HepG2 (cell line): ENCODE data around the gene METTL26. TPM values are rescaled to one million over a fixed set of nuclear protein-coding genes. Genes with fewer than 3 reads are reported as not detected.
A peak's percentile ranks its signal among the peaks of the same experiment; 100 is the strongest.

ENCODE experiments used
- ATAC-seq: fragments of 200-7000 bp; cut with Tn5 transposase; 3 replicates; pipeline ENCODE4 v1.9.1; 2020; ENCODE audit warnings: mild to moderate bottlenecking, moderate library complexity
- BruUV-seq: library from RNA; stranded (reverse); fragments of 400-500 nt; replicated peaks from 2 replicates; lab custom pipeline; 2021; lab: Mats Ljungman, UMichigan
- CTCF ChIA-PET: fragments of 300-600 bp; formaldehyde crosslinking; extraction: SDS; loops from one replicate; lab custom pipeline; 2021; ENCODE audit warnings: low total read pairs, inconsistent platforms, low intra/inter-chr PET ratio; lab: Yijun Ruan, JAX
- POLR2A ChIA-PET: fragments of 350-600 bp; sonication (Branson Sonifier 250); formaldehyde crosslinking; loops from one replicate; lab custom pipeline; 2020; ENCODE audit warnings: antibody characterized with exemption, inconsistent platforms; lab: Yijun Ruan, JAX
- DNase-seq: peaks from one replicate; pipeline ENCODE4 v3.0.0-alpha.2; 2015; ENCODE audit warnings: low spot score
- FAIRE-seq: peaks from 3 replicates; lab custom pipeline; 2011; peaks lifted over from hg19 to GRCh38; lab: Jason Lieb, UNC
- H2AFZ ChIP-seq: one replicate; pipeline ENCODE4 v1.6.1; 2011; ENCODE audit warnings: low read length, inconsistent platforms
- H3K27ac ChIP-seq: fragments of 300-600 bp; 3 replicates; pipeline ENCODE4 v1.8.0; 2011; ENCODE audit warnings: mixed run types, mild to moderate bottlenecking, mixed read lengths, low read length, inconsistent platforms; ENCODE audit not compliant: insufficient read depth; ENCODE audit errors: extremely low read length
- H3K27me3 ChIP-seq, 2 experiments: fragments of 200-600 bp in 1 of 2; 2 replicates in 1 of 2; 3 replicates in 1 of 2; pipeline versions ENCODE4 v1.6.0 to v1.8.0; 2011; ENCODE audit warnings: low read length in 2 of 2, mild to moderate bottlenecking in 2 of 2, moderate library complexity in 2 of 2, inconsistent platforms in 1 of 2; ENCODE audit not compliant: insufficient read depth in 2 of 2, control insufficient read depth in 1 of 2
- H3K36me3 ChIP-seq, 2 experiments: fragments of 200-600 bp in 1 of 2; replicated peaks in 1 of 2; 2 replicates in 1 of 2; 3 replicates in 1 of 2; pipeline versions ENCODE4 v1.5.1 to v1.8.0; 2011; ENCODE audit warnings: low read length in 2 of 2, inconsistent platforms in 1 of 2; ENCODE audit not compliant: insufficient read depth in 2 of 2, control insufficient read depth in 1 of 2
- H3K4me1 ChIP-seq: 2 replicates; pipeline ENCODE4 v1.5.1; 2012; ENCODE audit warnings: low read length, inconsistent platforms; ENCODE audit not compliant: insufficient read depth
- H3K4me2 ChIP-seq: 2 replicates; pipeline ENCODE4 v1.6.0; 2011; ENCODE audit warnings: low read depth, low read length, inconsistent platforms
- H3K4me3 ChIP-seq, 3 experiments: fragments of 200-600 bp in 1 of 3; sonication (generic), shearing (Covaris generic) in 1 of 3; replicated peaks in 1 of 3; 2 replicates each; pipeline ENCODE4 v1.5.1; 2011 to 2016; ENCODE audit warnings: low read length in 3 of 3, inconsistent platforms in 2 of 3, low read depth in 2 of 3, mild to moderate bottlenecking in 2 of 3, control low read depth in 1 of 3, mixed read lengths in 1 of 3; ENCODE audit not compliant: insufficient read depth in 1 of 3
- H3K79me2 ChIP-seq: one replicate; pipeline ENCODE4 v1.6.1; 2011; ENCODE audit warnings: low read length, inconsistent platforms; ENCODE audit not compliant: insufficient read depth
- H3K9ac ChIP-seq: 2 replicates; pipeline ENCODE4 v1.6.0; 2011; ENCODE audit warnings: mild to moderate bottlenecking, low read depth, low read length, inconsistent platforms; ENCODE audit not compliant: insufficient read depth
- H3K9me3 ChIP-seq: 2 replicates; pipeline ENCODE4 v1.5.1; 2012; ENCODE audit warnings: mild to moderate bottlenecking, low read length
- H4K20me1 ChIP-seq: 2 replicates; pipeline ENCODE4 v1.6.0; 2011; ENCODE audit warnings: inconsistent platforms, mild to moderate bottlenecking, low read length, moderate library complexity; ENCODE audit not compliant: insufficient read depth
- ZBTB8A ChIP-seq: sonication (generic); formaldehyde crosslinking; IDR thresholded peaks from 2 replicates; pipeline ENCODE4 v1.4.0; 2020; ENCODE audit warnings: mild to moderate bottlenecking, low read depth, missing genetic modification reagents, borderline replicate concordance
- ZC3H13 ChIP-seq: sonication (generic); formaldehyde crosslinking; IDR thresholded peaks from 2 replicates; pipeline ENCODE4 v1.8.1; 2023; ENCODE audit warnings: mild to moderate bottlenecking, missing genetic modification reagents, moderate library complexity
- ZNF382 ChIP-seq: sonication (generic); formaldehyde crosslinking; IDR thresholded peaks from 2 replicates; pipeline ENCODE4 v1.5.0; 2020; ENCODE audit warnings: missing genetic modification reagents, mild to moderate bottlenecking, borderline replicate concordance
- WGBS: methylation state at CpG from one replicate; pipeline ENCODE4 v1.1.6; 2017; ENCODE audit warnings: low lambda C conversion rate; 5-methylcytosine and 5-hydroxymethylcytosine counted together
- in situ Hi-C: cut with HindIII; loops from 2 replicates; pipeline ENCODE4 v1.10.0; 2017; ENCODE audit warnings: low pct_unique_long_range_greater_than_20kb; ENCODE audit not compliant: extremely low pct_ligation_motif_present
- intact Hi-C: fragments of 100-400 bp; cut with micrococcal nuclease; formaldehyde crosslinking; loops from one replicate; pipeline ENCODE4 v1.10.0; 2022; ENCODE audit not compliant: unreplicated experiment
- polyA plus RNA-seq, 8 experiments: library from polyadenylated mRNA; depleted of rRNA in 3 of 8; stranded (reverse) in 7 of 8; unstranded in 1 of 8; fragments of >200 nt; fragmentation: Illumina TruSeq in 4 of 8; extraction: Trizol in 4 of 8; gene quantifications; 2 replicates each; pipeline versions ENCODE4 v1.2.1 to v1.2.3, GENCODE V29; 2011 to 2016; ENCODE audit warnings: low read depth in 4 of 8, missing spikeins in 1 of 8, mixed read lengths in 1 of 8; ENCODE audit not compliant: insufficient read depth in 1 of 8
- total RNA-seq, 5 experiments: library from RNA; depleted of rRNA; stranded (reverse); fragments of >200 nt; fragmentation: Illumina TruSeq; extraction: Trizol; gene quantifications; 2 replicates each; pipeline ENCODE4 v1.2.3, GENCODE V29; 2016; ENCODE audit warnings: low read depth in 1 of 5
- TF ChIP-seq, protein P1 (sequence below), 2 experiments: sonication (generic) in 1 of 2; formaldehyde crosslinking in 1 of 2; IDR thresholded peaks; 2 replicates each; pipeline versions ENCODE4 v1.4.0 to v1.6.1; 2016 to 2020; ENCODE audit warnings: borderline replicate concordance in 1 of 2, low read depth in 1 of 2, mild to moderate bottlenecking in 1 of 2, missing genetic modification reagents in 1 of 2
- TF ChIP-seq, protein P2 (sequence below): sonication (generic); formaldehyde crosslinking; IDR thresholded peaks from 2 replicates; pipeline ENCODE4 v1.4.0; 2020; ENCODE audit warnings: missing genetic modification reagents; ENCODE audit errors: not compliant biosample characterization
- TF ChIP-seq, protein P3 (sequence below): sonication (generic); formaldehyde crosslinking; IDR thresholded peaks from 2 replicates; pipeline ENCODE4 v1.8.1; 2022; ENCODE audit warnings: low read depth, mild to moderate bottlenecking, missing genetic modification reagents
- TF ChIP-seq, protein P4 (sequence below): sonication (generic); formaldehyde crosslinking; IDR thresholded peaks from 2 replicates; pipeline ENCODE4 v1.4.0; 2020; ENCODE audit warnings: missing genetic modification reagents

Gene METTL26
- total and polyA plus RNA-seq, 2 of the 13 experiments (the other 11 are each of a cell fraction or from before 2014, with no cell fraction given), result 65.5 to 70.1 TPM

DNA sequence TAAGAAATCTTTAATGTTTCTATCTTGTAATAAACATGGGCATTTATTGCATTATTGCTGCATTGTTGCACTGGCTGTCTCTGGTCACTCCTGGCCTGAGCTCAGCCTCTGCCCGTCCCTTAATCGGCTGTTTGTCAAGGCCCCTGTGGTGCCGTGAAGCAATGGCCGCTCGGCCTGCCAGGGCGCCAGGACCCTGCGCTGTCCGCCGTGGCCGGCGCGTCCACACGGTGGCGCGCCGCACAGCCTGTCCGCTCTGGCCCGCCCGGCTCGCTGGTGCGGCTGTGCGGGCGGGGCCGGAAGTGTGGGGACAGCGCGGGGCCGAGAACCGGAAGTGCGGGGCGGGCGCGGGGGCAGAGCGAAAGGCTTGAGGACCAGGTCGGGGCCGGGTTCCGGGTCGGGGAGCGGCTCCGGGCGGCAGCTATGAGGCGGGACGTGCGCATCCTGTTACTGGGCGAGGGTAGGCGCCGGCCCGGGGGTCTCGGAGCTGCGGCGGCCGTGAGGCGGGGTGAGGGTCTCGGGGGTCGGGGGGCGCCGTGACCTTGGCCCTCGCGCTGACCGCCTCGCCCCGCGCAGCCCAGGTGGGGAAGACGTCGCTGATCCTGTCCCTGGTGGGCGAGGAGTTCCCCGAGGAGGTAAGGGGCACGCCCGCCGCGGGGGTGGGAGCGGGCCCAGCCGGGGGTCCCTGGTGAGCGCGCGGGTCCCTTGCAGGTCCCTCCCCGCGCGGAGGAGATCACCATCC lies 31.8 kb upstream of the METTL26 start, which contains the start of gene RHOT2 (continued):
- TF ChIP-seq, protein P1, sequence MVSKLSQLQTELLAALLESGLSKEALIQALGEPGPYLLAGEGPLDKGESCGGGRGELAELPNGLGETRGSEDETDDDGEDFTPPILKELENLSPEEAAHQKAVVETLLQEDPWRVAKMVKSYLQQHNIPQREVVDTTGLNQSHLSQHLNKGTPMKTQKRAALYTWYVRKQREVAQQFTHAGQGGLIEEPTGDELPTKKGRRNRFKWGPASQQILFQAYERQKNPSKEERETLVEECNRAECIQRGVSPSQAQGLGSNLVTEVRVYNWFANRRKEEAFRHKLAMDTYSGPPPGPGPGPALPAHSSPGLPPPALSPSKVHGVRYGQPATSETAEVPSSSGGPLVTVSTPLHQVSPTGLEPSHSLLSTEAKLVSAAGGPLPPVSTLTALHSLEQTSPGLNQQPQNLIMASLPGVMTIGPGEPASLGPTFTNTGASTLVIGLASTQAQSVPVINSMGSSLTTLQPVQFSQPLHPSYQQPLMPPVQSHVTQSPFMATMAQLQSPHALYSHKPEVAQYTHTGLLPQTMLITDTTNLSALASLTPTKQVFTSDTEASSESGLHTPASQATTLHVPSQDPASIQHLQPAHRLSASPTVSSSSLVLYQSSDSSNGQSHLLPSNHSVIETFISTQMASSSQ (IDR thresholded peaks at IDR 0.05; ENCODE audit: low read depth), result no peak
- TF ChIP-seq, protein P1 (CRISPR knock-in tag; IDR thresholded peaks at IDR 0.05; ENCODE audit: borderline replicate concordance), result peak; percentile 72
- TF ChIP-seq ZC3H13 (CRISPR knock-in tag), result peak; percentile 65
- TF ChIP-seq, protein P2, sequence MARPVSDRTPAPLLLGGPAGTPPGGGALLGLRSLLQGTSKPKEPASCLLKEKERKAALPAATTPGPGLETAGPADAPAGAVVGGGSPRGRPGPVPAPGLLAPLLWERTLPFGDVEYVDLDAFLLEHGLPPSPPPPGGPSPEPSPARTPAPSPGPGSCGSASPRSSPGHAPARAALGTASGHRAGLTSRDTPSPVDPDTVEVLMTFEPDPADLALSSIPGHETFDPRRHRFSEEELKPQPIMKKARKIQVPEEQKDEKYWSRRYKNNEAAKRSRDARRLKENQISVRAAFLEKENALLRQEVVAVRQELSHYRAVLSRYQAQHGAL (CRISPR knock-in tag), result no peak

DNA sequence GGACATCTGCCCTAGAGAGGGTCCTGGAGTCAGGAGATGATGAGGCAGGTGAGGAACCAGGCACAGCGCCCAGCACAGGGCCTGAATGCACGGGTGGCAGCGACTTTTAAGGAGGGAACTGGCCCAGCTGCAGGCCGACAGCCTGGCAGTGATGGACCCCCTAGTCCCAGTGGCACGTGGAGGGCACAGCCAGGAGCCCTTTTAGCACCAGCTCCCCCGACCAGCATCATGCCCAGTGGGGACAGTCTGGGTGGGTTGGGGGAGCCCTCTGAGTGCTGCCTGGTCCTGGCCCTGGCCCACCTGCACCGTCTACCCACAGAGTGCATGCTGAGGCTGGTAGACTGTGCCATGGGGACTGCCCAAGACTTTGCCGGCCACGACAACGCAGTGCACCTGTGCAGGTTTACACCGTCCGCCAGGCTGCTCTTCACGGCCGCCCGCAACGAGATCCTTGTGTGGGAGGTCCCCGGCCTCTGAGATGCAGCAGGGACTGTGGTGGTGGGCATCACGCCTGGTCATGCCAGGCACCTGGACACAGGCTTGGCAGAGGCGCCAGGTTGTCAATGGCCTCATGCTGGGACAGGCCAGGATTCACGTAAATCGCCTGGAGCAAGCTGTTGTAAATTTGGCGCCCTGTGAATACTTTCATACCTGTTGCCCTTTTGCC lies 31.1 kb upstream of the METTL26 start:
- no peak for DNase-seq
- Histone ChIP-seq H3K36me3 (peaks cover 10 to 27% of the 10 kb centered on the region in 2 experiments; a peak in 4 of 5 replicates), H2AFZ (peak overlapping the region; percentile 83), H3K4me2 (peak overlapping the region; percentile 92), H3K9ac (peak overlapping the region; percentile 59), H3K27me3 (no peaks in the 10 kb centered on the region), H3K9me3 (no peaks in the 10 kb centered on the region), H4K20me1 (no peaks in the 10 kb centered on the region), H3K27ac (peak overlapping the region; percentile 58), H3K4me1 (peaks cover 18% of the 10 kb centered on the region), H3K4me3 (peak overlapping the region in 1 of 3 experiments; percentile 87; a peak in 1 of 6 replicates), H3K79me2 (peaks cover 17% of the 10 kb centered on the region)
- ChIA-PET POLR2A (interaction anchor here (0.7 to 2.0 kb wide), 9 partner anchors 9 to 31 kb away, joined by 3 to 8 read pairs (median 5); partner anchors contain the start of genes METTL26, RHBDL1, STUB1 and WDR24), CTCF (interaction anchor here (1.0 to 1.4 kb wide), 3 partner anchors 8 to 19 kb away, joined by 3 to 4 read pairs (median 4); partner anchors contain the start of gene STUB1)
- no peak for ATAC-seq
- WGBS, result 93% methylated on average over 13 of the region's 22 CpGs
- in situ Hi-C loops (no loop called here), intact Hi-C loops (no loop called here)
- FAIRE-seq, result no peak
- no TSS peak for BruUV-seq
- TF ChIP-seq ZNF382 (CRISPR knock-in tag) (no peak), ZBTB8A (CRISPR knock-in tag) (no peak)
- TF ChIP-seq, protein P3, sequence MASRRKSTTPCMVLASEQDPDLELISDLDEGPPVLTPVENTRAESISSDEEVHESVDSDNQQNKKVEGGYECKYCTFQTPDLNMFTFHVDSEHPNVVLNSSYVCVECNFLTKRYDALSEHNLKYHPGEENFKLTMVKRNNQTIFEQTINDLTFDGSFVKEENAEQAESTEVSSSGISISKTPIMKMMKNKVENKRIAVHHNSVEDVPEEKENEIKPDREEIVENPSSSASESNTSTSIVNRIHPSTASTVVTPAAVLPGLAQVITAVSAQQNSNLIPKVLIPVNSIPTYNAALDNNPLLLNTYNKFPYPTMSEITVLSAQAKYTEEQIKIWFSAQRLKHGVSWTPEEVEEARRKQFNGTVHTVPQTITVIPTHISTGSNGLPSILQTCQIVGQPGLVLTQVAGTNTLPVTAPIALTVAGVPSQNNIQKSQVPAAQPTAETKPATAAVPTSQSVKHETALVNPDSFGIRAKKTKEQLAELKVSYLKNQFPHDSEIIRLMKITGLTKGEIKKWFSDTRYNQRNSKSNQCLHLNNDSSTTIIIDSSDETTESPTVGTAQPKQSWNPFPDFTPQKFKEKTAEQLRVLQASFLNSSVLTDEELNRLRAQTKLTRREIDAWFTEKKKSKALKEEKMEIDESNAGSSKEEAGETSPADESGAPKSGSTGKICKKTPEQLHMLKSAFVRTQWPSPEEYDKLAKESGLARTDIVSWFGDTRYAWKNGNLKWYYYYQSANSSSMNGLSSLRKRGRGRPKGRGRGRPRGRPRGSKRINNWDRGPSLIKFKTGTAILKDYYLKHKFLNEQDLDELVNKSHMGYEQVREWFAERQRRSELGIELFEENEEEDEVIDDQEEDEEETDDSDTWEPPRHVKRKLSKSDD (CRISPR knock-in tag), result 0 out of 2 replicates have a peak, but pooled peaks have one; percentile 11
- TF ChIP-seq, protein P4, sequence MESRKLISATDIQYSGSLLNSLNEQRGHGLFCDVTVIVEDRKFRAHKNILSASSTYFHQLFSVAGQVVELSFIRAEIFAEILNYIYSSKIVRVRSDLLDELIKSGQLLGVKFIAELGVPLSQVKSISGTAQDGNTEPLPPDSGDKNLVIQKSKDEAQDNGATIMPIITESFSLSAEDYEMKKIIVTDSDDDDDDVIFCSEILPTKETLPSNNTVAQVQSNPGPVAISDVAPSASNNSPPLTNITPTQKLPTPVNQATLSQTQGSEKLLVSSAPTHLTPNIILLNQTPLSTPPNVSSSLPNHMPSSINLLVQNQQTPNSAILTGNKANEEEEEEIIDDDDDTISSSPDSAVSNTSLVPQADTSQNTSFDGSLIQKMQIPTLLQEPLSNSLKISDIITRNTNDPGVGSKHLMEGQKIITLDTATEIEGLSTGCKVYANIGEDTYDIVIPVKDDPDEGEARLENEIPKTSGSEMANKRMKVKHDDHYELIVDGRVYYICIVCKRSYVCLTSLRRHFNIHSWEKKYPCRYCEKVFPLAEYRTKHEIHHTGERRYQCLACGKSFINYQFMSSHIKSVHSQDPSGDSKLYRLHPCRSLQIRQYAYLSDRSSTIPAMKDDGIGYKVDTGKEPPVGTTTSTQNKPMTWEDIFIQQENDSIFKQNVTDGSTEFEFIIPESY, result peak; percentile 11; the same call in 1 of the 2 replicates
